ENCODE results near the gene KLF13.
A peak's percentile ranks its signal among the peaks of the same experiment; 100 is the strongest.

KLF13 gene

GRCh38 chr15:31333820-31334219, 7.2 kb downstream of the KLF13 start:
- no peak for DNase-seq

- DNase-seq = no peak
These were observed 9.5 kb downstream of the KLF13 start for GRCh38 chr15:31335989-31336592.

GRCh38 chr15:31336593-31337295, 10.1 kb downstream of the KLF13 start:
- DNase-seq = no peak

GRCh38 chr15:31337352-31338031, 10.9 kb downstream of the KLF13 start:
- no peak for DNase-seq

GRCh38 chr15:31338318-31338878, 11.8 kb downstream of the KLF13 start:
- no peak for DNase-seq

GRCh38 chr15:31338879-31339557, 12.4 kb downstream of the KLF13 start:
- DNase-seq = no peak

GRCh38 chr15:31339558-31339895, 12.9 kb downstream of the KLF13 start:
- DNase-seq = no peak

- no peak for DNase-seq
These were observed 13.4 kb downstream of the KLF13 start for GRCh38 chr15:31340047-31340446.

- DNase-seq = no peak
These were observed 14.0 kb downstream of the KLF13 start for GRCh38 chr15:31340592-31340991.

- DNase-seq = no peak
These were observed 14.4 kb downstream of the KLF13 start for GRCh38 chr15:31341071-31341470.

GRCh38 chr15:31341496-31342195, 15.0 kb downstream of the KLF13 start:
- peak; percentile 34 for DNase-seq

GRCh38 chr15:31342381-31342780, 15.7 kb downstream of the KLF13 start:
- no peak for DNase-seq

GRCh38 chr15:31342781-31343626, 16.4 kb downstream of the KLF13 start:
- no peak for DNase-seq

- DNase-seq = no peak
These were observed 17.2 kb downstream of the KLF13 start for GRCh38 chr15:31343831-31344230.

- DNase-seq = no peak
These were observed 17.6 kb downstream of the KLF13 start for GRCh38 chr15:31344266-31344665.

GRCh38 chr15:31344823-31345605, 18.4 kb downstream of the KLF13 start:
- DNase-seq = no peak

- no peak for DNase-seq
These were observed 19.2 kb downstream of the KLF13 start for GRCh38 chr15:31345606-31346366.

- no peak for DNase-seq
These were observed 19.9 kb downstream of the KLF13 start for GRCh38 chr15:31346367-31347066.
